SK-N-SH treated with all-trans-retinoic acid at 6 μM for 48 hours (cell line): ENCODE results near the gene PPP1R8.

ENCODE experiments used
- ATAC-seq: fragments of 200-7000 bp; cut with Tn5 transposase; 3 replicates; pipeline ENCODE4 v1.9.1; 2020; ENCODE audit warnings: mild to moderate bottlenecking, moderate library complexity
- ARNTL ChIP-seq: fragments of 450-650 bp; formaldehyde crosslinking; IDR thresholded peaks from 2 replicates; pipeline ENCODE4 v1.5.0; 2020; ENCODE audit warnings: low read depth, mild to moderate bottlenecking, moderate library complexity, borderline replicate concordance
- BACH2 ChIP-seq: fragments of 250-450 bp; sonication (Bioruptor Pico); IDR thresholded peaks from 2 replicates; pipeline ENCODE4 v1.9.0; 2021; ENCODE audit warnings: mild to moderate bottlenecking, borderline replicate concordance
- CSDC2 ChIP-seq: fragments of 250-450 bp; sonication (Bioruptor Pico); IDR thresholded peaks from 2 replicates; pipeline ENCODE4 v1.5.0; 2020; ENCODE audit warnings: mild to moderate bottlenecking, moderate library complexity
- ESRRG ChIP-seq: fragments of 250-450 bp; sonication (Bioruptor Pico); IDR thresholded peaks from 2 replicates; pipeline ENCODE4 v1.6.1; 2021; ENCODE audit warnings: mild to moderate bottlenecking
- GLIS3 ChIP-seq: fragments of 250-450 bp; sonication (Bioruptor Pico); IDR thresholded peaks from 2 replicates; pipeline ENCODE4 v1.5.0; 2020; ENCODE audit warnings: mild to moderate bottlenecking, moderate library complexity
- ISL1 ChIP-seq: fragments of 250-450 bp; sonication (Bioruptor Pico); IDR thresholded peaks from 2 replicates; pipeline ENCODE4 v2.1.2; 2022; ENCODE audit warnings: mild to moderate bottlenecking, moderate library complexity
- OSR1 ChIP-seq: fragments of 250-450 bp; sonication (Bioruptor Pico); IDR thresholded peaks from 2 replicates; pipeline ENCODE4 v1.8.0; 2022; ENCODE audit warnings: moderate library complexity, mild to moderate bottlenecking, inconsistent platforms
- RARB ChIP-seq: fragments of 250-450 bp; sonication (Bioruptor Pico); IDR thresholded peaks from 2 replicates; pipeline ENCODE4 v1.8.0; 2021; ENCODE audit warnings: mild to moderate bottlenecking, moderate library complexity
- SNAI2 ChIP-seq: fragments of 250-450 bp; sonication (Bioruptor Pico); IDR thresholded peaks from 2 replicates; pipeline ENCODE4 v1.5.0; 2020; ENCODE audit warnings: mild to moderate bottlenecking, moderate library complexity
- TCF4 ChIP-seq: fragments of 250-450 bp; sonication (Bioruptor Pico); IDR thresholded peaks from 2 replicates; pipeline ENCODE4 v1.8.0; 2021; ENCODE audit warnings: mild to moderate bottlenecking, moderate library complexity, borderline replicate concordance
- TOX ChIP-seq: fragments of 250-450 bp; sonication (Bioruptor Pico); IDR thresholded peaks from 2 replicates; pipeline ENCODE4 v1.8.0; 2021; ENCODE audit warnings: mild to moderate bottlenecking, moderate library complexity, borderline replicate concordance
- ZC3H10 ChIP-seq: fragments of 250-450 bp; sonication (Bioruptor Pico); IDR thresholded peaks from 2 replicates; pipeline ENCODE4 v1.5.1; 2021; ENCODE audit warnings: mild to moderate bottlenecking, moderate library complexity
- ZFP30 ChIP-seq: fragments of 450-650 bp; formaldehyde crosslinking; IDR thresholded peaks from 2 replicates; pipeline ENCODE4 v1.5.0; 2022; ENCODE audit warnings: mild to moderate bottlenecking, moderate library complexity
- ZNF565 ChIP-seq: fragments of 450-650 bp; formaldehyde crosslinking; conservative IDR thresholded peaks from 2 replicates; pipeline ENCODE4 v1.5.0; 2020; ENCODE audit warnings: low read depth, mild to moderate bottlenecking, moderate library complexity
- ZNF70 ChIP-seq: fragments of 450-650 bp; formaldehyde crosslinking; IDR thresholded peaks from 2 replicates; pipeline ENCODE4 v1.5.0; 2020; ENCODE audit warnings: mild to moderate bottlenecking, moderate library complexity
- ZNF8 ChIP-seq: fragments of 450-650 bp; formaldehyde crosslinking; IDR thresholded peaks from 2 replicates; pipeline ENCODE4 v1.5.0; 2020; ENCODE audit warnings: mild to moderate bottlenecking, moderate library complexity
- TF ChIP-seq, protein P1 (sequence below): fragments of 250-450 bp; sonication (Bioruptor Pico); IDR thresholded peaks from 2 replicates; pipeline ENCODE4 v1.5.0; 2020; ENCODE audit warnings: mild to moderate bottlenecking, moderate library complexity
- TF ChIP-seq, protein P2 (sequence below): fragments of 250-450 bp; sonication (Bioruptor Pico); IDR thresholded peaks from 2 replicates; pipeline ENCODE4 v1.8.0; 2020; ENCODE audit warnings: mild to moderate bottlenecking, moderate library complexity, borderline replicate concordance
- TF ChIP-seq, protein P3 (sequence below): fragments of 250-450 bp; sonication (Bioruptor Pico); IDR thresholded peaks from 2 replicates; pipeline ENCODE4 v1.5.1; 2021; ENCODE audit warnings: mild to moderate bottlenecking, moderate library complexity
- TF ChIP-seq, protein P4 (sequence below): fragments of 250-450 bp; sonication (Bioruptor Pico); IDR thresholded peaks from 2 replicates; pipeline ENCODE4 v1.5.1; 2020; ENCODE audit warnings: low read depth, mild to moderate bottlenecking, moderate library complexity
- TF ChIP-seq, protein P5 (sequence below): fragments of 250-450 bp; sonication (Bioruptor Pico); IDR thresholded peaks from 2 replicates; pipeline ENCODE4 v1.8.0; 2021; ENCODE audit warnings: low read depth, mild to moderate bottlenecking, moderate library complexity, borderline replicate concordance

PPP1R8 gene

DNA sequence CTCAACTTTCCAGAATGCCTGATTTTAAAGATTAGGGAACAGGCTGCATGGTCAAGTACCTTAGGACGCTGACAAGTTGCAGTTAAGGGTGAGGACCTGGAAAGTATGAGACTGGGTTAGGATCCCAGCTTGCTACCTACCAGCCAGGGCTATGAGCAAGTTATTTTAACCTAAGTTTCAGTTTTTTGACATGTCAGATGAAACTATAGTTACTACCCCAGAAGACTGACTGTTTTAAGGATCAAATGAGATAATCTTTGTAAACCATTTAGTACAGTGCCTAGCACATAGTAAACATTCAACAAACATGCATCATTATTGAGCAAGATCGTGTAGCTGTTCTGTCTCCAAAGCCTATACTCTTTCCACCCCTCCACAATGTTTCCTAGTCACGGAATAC, 56.2 kb downstream of the PPP1R8 start:
- TF ChIP-seq CSDC2 = no peak
- no peak for TF ChIP-seq GLIS3 (CRISPR knock-in tag)
- TF ChIP-seq ESRRG (CRISPR knock-in tag) = no peak
- TF ChIP-seq SNAI2 = no peak
- TF ChIP-seq, protein P1, sequence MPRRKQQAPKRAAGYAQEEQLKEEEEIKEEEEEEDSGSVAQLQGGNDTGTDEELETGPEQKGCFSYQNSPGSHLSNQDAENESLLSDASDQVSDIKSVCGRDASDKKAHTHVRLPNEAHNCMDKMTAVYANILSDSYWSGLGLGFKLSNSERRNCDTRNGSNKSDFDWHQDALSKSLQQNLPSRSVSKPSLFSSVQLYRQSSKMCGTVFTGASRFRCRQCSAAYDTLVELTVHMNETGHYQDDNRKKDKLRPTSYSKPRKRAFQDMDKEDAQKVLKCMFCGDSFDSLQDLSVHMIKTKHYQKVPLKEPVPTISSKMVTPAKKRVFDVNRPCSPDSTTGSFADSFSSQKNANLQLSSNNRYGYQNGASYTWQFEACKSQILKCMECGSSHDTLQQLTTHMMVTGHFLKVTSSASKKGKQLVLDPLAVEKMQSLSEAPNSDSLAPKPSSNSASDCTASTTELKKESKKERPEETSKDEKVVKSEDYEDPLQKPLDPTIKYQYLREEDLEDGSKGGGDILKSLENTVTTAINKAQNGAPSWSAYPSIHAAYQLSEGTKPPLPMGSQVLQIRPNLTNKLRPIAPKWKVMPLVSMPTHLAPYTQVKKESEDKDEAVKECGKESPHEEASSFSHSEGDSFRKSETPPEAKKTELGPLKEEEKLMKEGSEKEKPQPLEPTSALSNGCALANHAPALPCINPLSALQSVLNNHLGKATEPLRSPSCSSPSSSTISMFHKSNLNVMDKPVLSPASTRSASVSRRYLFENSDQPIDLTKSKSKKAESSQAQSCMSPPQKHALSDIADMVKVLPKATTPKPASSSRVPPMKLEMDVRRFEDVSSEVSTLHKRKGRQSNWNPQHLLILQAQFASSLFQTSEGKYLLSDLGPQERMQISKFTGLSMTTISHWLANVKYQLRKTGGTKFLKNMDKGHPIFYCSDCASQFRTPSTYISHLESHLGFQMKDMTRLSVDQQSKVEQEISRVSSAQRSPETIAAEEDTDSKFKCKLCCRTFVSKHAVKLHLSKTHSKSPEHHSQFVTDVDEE (CRISPR knock-in tag) = no peak
- no peak for TF ChIP-seq ISL1 (CRISPR knock-in tag)
- no peak for TF ChIP-seq ZNF565 (CRISPR knock-in tag)
- no peak for TF ChIP-seq ZFP30 (CRISPR knock-in tag)
- TF ChIP-seq, protein P2, sequence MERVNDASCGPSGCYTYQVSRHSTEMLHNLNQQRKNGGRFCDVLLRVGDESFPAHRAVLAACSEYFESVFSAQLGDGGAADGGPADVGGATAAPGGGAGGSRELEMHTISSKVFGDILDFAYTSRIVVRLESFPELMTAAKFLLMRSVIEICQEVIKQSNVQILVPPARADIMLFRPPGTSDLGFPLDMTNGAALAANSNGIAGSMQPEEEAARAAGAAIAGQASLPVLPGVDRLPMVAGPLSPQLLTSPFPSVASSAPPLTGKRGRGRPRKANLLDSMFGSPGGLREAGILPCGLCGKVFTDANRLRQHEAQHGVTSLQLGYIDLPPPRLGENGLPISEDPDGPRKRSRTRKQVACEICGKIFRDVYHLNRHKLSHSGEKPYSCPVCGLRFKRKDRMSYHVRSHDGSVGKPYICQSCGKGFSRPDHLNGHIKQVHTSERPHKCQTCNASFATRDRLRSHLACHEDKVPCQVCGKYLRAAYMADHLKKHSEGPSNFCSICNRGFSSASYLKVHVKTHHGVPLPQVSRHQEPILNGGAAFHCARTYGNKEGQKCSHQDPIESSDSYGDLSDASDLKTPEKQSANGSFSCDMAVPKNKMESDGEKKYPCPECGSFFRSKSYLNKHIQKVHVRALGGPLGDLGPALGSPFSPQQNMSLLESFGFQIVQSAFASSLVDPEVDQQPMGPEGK = no peak
- no peak for TF ChIP-seq BACH2 (CRISPR knock-in tag)
- TF ChIP-seq TCF4 = no peak
- TF ChIP-seq, protein P3, sequence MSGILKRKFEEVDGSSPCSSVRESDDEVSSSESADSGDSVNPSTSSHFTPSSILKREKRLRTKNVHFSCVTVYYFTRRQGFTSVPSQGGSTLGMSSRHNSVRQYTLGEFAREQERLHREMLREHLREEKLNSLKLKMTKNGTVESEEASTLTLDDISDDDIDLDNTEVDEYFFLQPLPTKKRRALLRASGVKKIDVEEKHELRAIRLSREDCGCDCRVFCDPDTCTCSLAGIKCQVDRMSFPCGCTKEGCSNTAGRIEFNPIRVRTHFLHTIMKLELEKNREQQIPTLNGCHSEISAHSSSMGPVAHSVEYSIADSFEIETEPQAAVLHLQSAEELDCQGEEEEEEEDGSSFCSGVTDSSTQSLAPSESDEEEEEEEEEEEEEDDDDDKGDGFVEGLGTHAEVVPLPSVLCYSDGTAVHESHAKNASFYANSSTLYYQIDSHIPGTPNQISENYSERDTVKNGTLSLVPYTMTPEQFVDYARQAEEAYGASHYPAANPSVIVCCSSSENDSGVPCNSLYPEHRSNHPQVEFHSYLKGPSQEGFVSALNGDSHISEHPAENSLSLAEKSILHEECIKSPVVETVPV = no peak
- TF ChIP-seq, protein P4, sequence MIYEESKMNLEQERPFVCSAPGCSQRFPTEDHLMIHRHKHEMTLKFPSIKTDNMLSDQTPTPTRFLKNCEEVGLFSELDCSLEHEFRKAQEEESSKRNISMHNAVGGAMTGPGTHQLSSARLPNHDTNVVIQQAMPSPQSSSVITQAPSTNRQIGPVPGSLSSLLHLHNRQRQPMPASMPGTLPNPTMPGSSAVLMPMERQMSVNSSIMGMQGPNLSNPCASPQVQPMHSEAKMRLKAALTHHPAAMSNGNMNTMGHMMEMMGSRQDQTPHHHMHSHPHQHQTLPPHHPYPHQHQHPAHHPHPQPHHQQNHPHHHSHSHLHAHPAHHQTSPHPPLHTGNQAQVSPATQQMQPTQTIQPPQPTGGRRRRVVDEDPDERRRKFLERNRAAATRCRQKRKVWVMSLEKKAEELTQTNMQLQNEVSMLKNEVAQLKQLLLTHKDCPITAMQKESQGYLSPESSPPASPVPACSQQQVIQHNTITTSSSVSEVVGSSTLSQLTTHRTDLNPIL (CRISPR knock-in tag) = no peak
- no peak for TF ChIP-seq ZC3H10 (CRISPR knock-in tag)
- TF ChIP-seq TOX (CRISPR knock-in tag) = no peak
- TF ChIP-seq, protein P5, sequence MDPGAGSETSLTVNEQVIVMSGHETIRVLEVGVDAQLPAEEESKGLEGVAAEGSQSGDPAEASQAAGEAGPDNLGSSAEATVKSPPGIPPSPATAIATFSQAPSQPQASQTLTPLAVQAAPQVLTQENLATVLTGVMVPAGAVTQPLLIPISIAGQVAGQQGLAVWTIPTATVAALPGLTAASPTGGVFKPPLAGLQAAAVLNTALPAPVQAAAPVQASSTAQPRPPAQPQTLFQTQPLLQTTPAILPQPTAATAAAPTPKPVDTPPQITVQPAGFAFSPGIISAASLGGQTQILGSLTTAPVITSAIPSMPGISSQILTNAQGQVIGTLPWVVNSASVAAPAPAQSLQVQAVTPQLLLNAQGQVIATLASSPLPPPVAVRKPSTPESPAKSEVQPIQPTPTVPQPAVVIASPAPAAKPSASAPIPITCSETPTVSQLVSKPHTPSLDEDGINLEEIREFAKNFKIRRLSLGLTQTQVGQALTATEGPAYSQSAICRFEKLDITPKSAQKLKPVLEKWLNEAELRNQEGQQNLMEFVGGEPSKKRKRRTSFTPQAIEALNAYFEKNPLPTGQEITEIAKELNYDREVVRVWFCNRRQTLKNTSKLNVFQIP = no peak
- TF ChIP-seq ARNTL (CRISPR knock-in tag) = no peak
- no peak for TF ChIP-seq OSR1 (CRISPR knock-in tag)
- no peak for TF ChIP-seq ZNF8
- TF ChIP-seq RARB (CRISPR knock-in tag) = no peak
- ATAC-seq = no peak

DNA sequence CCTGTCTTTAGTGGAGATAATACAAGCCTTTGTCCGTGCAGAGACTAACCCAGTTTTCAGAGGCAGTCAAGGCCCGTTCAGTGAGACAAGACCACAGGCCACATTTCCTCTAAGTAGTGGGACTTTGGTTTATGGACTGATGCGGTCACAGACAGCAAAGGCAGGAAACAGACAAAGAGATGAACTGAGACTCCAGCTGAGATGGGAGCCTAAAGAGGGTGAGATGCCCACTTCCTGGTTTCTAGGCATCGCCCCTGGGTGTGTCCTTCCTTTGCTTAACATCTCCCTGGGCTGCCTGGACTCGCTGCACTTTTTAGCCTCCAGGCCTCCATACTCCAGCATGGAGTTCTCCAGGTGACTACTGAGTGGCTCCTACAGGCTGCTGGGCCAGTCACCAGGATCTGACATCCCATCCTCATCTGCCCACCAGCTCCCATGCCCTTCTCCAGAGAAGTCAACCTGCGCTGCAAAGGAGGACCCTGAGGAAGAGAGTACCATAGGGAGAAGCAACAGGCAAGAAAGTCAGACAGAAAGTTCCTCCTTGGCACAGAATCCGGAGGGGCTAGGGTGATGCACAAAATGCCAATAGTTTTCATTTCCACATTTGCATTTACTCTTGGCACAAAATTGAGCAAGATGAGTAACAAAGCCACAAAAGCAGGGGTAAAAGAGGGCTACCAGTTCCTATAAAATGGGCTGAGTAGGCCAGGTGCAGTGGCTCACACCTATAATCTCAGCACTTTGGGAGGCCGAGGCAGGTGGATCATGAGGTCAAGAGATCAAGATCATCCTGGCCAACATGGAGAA, 56.8 kb downstream of the PPP1R8 start:
- ATAC-seq = no peak
- no peak for TF ChIP-seq TCF4
- TF ChIP-seq, protein P5 = no peak
- no peak for TF ChIP-seq ARNTL (CRISPR knock-in tag)
- TF ChIP-seq, protein P1 (CRISPR knock-in tag) = no peak
- no peak for TF ChIP-seq RARB (CRISPR knock-in tag)
- TF ChIP-seq, protein P3 = no peak
- TF ChIP-seq ZC3H10 (CRISPR knock-in tag) = no peak
- TF ChIP-seq ZNF565 (CRISPR knock-in tag) = no peak
- TF ChIP-seq, protein P4 (CRISPR knock-in tag) = no peak
- no peak for TF ChIP-seq ZNF70 (CRISPR knock-in tag)
- TF ChIP-seq OSR1 (CRISPR knock-in tag) = no peak
